GM18519 (cell line): Measurements from ENCODE around the gene MOB3C.

Source experiments
- ATAC-seq: cut with Tn5 transposase; IDR thresholded peaks from one replicate; pipeline ENCODE4 v1.9.1; 2021; ENCODE audit warnings: mild to moderate bottlenecking, moderate library complexity; ENCODE audit not compliant: unreplicated experiment, low FRiP score

Gene MOB3C

DNA sequence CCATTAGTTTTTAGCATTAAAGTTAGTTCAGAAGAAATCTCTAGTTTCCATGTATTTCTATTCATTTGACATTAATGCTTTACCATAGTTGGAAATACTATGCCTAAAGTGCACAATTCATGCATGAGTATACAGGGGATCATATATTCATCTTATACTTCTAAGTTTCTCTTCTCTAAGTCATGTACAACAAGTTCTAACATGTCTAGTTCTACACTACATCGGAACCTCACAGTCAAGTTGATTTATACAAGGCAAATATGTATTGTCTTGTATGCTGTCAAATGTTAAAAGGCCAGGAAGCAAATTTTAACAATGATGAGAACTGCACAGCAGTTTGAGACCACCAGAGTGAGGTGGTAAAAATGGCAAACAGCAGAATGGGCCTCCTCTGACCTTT lies 22.9 kb upstream of the MOB3C start:
- no peak for ATAC-seq

DNA sequence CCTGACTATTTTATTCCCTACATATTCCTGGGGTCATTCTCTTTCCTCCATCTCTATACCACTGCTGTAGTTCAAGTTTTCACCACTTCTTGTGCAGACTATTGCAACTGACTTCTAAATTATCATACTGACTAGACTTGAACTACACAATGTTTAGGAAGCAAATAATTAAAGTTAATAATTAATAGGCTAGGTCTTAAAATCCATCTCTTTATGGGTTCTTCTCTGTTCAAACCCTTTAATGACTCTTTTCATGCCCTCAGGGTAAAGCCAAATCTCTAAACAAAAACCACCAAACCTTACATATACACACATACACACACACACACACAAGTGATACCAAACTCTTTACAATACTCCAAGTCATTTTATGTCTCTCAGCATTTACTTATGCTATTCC lies 22.3 kb upstream of the MOB3C start:
- ATAC-seq, result no peak

DNA sequence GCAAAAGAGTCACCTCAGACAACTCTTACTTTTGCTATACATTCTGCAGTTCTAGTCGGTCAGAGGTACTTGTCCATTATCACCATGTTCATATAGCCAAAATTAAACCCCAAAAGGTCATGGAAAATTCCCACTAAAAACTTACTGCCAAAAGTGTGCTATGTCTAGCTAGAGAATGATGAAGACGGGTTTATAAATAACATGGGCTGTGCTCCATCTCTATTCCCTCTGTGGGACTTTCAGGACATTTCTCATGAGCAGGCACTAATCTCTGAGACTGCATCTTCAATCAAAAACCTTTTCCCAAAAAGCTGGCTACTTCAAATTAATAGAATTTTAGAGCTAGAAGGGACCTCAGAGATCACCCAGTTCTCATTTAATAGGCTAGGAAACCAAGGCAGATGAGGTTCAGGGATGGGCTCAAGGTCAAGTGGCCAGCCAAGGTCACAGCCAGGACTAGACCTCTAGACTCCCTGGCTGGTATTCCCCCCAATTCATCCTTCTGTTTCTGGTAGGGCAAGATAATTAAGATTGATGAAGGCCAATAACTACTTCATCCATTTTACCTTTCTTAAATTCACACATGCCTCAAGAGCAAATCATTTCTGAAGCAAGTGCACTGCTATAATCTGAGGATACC lies 21.0 kb upstream of the MOB3C start:
- no peak for ATAC-seq

DNA sequence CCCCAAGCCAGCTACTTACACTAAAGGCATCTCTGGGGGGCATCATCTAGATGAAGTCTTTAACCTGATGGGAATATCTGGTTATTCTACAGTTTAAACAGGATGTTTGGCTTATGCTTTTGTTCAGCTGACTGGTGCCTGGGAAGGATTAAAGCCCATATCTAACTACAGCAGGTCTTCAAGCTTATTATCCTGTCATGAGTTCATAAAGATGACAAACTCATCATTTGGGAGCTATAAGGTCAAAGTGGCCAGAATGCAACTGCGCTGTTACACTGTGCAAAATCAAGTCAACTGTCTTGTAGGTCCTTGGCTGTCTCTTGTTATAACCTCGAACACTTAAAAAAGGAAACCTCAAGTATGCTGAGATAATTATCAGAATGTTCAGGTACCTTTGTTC lies 18.6 kb upstream of the MOB3C start:
- ATAC-seq, result no peak

DNA sequence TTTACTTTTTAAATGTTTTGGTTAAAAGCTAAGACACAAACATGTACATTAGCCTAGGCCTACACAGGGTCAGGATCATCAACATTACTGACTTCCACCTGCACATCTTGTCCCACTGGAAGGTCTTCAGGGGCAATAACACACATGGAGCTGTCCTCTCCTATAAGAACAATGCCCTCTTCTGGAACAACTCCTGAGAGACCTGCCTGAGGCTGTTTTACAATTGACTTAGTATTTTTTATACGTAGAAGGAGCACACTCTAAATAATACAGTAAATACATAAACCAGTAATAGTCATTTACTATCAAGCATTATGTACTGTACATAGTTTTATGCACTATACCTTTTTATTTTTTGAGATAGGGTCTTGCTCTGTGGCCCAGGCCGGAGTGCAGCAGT lies 14.1 kb upstream of the MOB3C start:
- ATAC-seq, result no peak

DNA sequence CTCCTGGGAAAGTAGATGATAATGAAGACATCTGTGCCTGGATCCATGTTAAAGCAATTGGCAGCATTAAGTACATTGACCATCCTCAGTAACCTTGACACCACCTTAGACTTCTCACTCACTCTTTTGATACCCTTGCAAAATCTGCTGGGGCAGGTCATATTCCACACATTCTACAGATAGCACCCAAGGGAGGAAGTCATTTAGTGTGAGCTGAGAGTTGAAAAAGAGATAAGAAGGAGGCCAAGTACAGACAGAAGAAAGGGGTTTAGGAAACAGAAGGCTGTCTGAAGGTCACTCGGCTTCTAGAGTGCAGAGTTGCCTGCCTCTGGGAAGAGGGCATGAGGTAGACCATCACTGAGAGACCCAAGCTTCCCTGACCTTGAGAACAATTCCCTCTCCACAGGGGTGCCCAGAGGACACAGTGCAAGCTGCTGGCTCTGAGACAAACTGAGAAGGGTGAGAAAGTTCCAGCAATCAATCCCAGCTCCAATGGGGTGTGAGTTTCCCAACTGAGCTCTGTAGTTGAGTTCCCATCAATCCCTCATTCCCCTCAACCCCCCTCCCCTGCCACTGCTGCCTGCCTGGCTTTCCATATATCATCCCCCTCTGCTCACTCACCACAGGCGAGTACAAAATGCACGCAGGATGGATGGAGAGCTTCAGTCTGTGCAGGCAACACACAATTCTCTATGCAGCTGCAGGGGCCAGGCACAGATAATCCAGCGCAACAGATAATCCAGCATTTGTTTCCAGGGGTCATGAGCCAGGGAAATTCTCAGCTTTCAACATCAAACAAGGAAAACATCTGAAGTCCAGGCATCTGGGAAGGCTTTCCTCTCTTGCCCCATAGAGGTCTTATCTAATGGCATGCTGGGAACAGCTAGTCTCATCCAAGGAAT lies 7.4 kb upstream of the MOB3C start:
- no peak for ATAC-seq

DNA sequence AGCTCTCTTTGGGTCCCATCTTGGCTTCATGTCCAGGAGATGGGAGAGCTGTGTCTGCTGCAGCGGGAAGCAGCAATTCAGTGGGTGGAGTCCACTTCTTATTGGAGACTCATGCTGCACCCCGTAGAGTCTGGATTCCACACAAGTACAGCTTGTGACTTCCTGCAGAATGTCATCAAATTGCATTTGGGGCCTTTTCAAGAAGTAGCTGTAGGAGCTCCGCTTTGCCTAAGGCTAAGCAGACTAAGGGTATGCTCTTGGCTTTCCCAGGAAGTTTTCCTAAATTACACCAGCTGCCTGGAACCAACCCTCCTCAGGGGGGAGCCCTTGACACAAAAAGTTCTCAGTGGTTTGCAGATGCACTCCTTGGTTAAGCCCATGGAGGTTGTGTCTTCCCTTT lies 5.7 kb upstream of the MOB3C start:
- no peak for ATAC-seq

DNA sequence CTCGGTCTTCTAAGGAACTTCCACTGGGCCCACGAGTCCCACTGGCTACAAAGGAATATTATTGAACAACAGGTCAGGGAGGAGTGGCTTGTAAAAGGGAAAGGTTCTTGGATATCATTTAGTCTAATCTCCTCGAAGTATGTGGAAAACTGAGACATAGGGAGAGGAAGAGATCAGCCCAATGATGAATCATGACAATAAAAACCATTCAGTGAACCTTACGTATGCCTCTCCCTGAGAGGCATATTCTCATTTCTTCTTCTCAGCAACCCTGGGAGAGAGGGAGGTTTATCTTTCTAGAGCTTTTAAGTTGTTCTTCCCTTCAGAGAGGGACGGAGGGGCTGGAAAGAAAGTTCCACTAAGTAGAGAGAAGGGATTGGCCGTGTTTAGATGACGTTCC lies 5.3 kb upstream of the MOB3C start:
- no peak for ATAC-seq

DNA sequence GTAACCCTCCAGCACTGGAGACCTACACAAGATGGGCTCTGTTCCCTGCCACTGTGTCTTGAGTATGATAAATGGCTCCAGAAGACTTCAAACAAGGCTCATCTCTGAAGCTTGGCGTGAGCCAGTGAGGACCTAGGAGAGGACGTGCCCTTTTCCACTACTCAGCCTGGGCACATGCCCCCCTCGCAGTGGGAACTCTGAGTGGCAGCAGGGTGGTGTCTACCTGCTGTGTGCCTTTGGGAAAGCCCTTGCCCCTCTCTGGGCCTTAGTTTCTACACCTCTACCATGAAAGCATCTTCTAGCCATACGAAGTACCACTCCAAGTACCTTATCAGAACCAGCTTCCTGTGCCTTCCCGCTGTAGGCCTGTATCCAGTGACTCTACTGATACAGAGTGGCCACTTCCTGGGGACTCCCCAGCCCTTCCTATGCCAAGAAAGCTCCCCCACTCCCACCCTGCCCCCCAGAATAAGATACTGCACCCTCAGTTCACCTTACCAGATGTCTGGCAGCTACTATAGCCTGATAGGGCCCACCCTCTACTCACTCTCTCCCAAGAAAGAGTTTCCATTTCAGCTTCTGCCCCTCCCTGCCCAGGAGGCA lies 3.1 kb upstream of the MOB3C start:
- ATAC-seq, result no peak

DNA sequence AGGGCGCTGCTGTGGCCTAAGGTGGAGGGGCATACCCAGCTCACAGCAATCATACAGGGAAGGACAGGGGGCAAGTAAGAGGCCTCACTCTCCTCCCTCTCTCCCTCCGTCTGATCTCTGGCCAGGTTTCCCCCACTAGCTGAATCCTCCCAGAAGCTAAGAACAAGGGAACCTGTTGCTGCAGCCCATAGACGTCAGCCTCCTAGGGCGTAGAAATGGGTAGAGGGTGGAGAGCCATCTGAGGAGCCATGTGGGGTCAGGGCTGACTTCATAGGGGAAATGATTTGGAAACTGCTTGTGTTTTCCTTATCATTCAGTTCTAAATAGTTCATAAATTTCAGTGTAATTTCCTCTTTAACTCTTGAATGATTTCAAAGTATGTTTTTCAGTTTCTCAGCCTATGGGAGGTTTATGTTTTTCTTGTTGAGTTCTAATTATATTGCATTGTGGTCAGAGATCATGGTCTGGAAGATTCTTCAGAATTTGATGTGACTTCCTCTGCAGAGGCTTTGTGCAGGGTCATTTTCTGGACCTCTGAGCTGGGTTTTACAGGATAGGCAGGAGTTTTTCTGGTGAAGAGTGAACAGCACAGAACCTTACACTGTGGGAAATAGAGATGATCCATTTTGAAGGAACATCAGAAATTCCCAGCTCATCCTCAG lies 2.3 kb upstream of the MOB3C start:
- no peak for ATAC-seq

DNA sequence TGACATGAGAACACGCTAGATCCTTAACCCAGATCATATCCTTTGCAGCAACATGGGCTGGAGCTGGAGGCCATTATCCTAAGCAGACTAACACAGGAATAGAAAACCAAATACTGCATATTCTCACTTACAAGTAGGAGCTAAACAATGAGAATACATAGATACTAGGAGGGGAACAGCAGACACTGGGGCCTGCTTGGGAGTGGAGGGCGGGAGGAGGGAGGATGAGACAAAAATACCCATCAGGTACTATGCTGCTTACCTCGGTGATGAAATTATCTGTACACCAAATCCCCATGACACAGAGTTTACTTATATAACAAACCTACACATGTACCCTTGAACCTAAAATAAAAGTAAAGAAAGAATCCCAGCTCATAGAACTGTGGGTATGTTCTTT lies 1.2 kb upstream of the MOB3C start:
- ATAC-seq, result no peak

DNA sequence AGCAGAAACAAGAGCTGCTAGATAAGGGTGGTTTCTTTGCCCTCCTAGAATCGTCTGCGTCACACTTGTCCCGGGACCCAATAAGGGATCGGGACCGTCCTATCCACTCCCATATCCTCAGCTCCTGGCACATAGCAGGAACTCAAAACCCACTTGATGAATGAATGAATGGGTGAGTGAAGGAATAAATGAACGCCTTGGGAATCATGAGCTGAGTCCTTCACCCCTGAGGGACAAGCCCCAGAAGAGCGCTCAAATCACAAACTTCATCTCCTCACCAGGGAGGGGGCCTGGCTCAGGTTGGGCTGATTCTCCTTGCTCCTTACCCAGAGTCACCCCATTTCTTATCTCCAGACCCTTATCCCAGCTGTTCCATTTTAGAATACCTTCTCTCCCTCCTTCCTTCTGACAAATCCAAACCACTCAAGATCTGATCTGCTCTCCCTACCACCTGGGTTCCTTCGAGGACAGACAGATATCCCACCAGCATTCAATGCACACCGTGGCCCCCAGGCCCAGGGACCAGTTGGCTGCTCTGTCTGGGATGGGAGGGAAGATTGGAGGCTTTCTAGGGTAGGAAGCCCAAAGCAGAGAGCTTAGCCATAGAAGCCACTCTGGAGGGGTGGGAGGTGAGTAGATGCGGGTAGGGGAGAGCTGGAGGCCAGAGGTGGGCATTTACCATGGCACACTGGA lies 643 bp upstream of the MOB3C start:
- no peak for ATAC-seq

DNA sequence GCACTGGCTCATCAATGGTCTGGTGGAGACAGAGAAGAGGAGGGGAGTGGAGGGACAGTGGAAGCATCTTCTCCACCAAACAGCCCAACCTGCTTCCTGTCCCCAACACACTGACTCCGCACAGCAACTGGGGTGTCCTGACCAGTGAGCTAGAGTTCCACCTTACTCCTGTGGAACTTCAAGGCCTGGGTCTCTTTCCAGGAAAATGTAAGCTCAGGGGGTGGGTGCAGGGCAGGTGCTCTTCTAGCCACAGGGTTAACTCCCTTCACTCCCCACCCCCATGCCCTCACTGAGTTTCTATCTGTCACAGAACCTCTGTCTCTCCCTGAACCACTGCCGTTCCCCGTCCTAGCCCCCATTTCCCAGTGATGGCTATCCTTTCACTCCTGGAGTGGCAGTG lies 876 bp downstream of the MOB3C start:
- no peak for ATAC-seq

DNA sequence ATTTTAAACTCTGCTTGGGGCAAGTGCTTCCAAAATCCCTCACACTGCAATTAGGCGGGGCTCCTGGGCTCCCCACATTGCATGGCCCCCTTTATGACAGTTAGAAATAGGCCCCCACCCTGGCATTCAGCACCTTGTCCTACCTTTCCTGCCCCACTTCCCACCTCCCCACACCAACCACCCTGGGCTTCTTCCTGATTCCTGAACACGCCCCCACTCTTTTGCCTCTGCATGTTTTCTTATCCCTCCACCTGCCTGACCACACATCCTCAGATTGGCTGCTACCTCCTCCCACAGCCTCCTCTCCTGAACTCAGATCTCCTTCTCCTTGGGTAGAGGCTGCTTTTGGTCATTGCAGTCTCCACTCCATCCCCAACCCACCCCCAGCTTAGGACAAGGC lies 1.5 kb downstream of the MOB3C start:
- no peak for ATAC-seq

DNA sequence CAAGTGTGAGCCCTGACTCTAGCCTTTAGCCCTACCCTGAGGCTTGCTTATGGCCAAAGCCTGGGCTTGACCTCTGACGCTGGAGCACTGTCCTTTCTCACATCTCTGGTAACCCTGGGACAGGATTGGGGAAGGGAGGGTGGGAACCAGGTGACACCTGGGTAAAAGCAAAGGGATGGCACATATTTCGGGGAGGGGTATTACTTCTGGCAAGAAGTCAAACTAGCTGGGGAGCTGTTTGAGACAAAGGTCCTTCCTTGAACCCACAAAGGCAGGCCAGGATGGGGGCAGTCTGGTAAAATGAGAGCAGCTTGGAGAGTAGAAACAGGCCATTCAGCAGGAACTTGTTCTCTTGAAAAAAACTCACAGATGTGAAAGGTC lies 2.0 kb downstream of the MOB3C start:
- no peak for ATAC-seq

DNA sequence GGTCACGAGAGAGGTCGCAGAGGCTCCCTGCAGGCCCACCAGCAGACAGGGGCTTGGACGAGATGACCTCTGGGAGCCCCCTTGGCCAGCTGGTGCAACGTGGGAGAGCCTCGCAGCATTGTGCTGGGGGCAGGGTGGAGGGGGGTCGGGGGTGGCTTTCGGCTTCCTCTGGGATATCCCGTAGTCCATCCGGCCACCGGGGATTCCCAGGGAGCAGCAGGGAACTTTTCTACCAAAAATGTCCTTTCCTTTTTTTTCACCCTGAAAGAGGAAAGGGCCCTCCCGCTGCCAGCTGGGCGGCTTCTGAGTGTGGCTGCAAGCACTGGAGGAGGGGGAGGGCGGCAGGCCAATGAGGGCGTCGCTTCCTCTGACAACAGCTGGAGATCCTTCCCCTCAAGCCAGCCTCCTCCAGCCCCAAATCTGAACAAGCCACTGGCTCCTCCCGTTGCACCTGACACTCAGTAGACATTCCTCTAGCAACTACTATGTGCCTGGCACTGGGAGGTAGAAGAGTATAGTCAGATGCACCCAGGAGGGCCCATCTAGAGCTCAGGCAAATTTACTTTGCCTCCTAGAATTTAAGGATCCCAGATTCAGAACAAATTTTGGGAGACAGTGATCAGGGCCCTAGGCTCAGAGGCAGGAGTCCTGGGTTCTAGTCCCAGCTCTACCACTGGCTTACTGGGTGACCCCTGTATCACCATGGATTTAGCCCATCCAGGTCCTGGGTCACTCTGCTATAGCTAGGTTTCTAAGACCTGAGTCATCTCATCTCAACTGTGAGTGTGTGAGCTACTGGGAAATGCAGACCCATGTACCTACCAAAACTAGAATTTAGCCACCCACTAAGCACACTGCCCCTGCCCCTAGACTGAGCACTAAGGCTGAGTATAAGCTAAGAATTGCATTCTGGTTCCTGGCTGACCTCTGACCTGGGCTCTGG lies 2.7 kb downstream of the MOB3C start:
- ATAC-seq, result no peak

DNA sequence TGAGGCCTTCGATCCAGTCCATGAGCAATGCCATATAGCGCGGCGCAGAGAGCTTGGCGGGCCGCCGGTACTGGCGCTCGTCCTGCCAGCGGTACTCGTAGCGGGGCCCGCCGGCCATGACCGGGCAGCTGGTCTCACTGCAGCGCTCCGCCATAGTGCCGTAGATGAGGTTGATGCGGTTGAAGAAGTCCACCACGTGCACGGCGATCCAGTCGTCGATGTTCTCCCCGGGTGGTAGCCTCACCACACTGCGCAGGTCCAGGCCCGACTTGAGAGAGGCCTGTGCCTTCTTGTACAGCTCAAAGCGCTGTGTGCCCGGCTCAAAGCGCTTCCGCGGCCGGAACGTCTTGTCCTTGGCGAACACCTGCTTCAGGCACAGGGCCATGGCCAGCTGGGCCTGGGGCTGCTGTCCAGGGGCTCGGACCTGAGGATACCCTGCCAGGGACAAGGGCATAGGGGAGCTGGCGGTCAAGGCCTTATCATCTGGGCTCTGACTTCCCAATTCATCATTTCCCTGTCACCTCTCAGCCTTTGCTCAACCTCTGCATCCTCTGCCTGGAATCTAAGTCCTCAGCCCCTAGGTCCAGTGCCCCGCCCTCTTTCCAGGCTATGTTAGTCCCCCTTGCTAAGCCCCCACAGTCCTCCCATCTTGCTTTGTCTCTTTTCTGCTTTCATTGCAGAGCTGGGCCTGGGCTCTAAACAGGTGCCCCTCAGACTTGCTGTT lies 3.5 kb downstream of the MOB3C start:
- no peak for ATAC-seq

DNA sequence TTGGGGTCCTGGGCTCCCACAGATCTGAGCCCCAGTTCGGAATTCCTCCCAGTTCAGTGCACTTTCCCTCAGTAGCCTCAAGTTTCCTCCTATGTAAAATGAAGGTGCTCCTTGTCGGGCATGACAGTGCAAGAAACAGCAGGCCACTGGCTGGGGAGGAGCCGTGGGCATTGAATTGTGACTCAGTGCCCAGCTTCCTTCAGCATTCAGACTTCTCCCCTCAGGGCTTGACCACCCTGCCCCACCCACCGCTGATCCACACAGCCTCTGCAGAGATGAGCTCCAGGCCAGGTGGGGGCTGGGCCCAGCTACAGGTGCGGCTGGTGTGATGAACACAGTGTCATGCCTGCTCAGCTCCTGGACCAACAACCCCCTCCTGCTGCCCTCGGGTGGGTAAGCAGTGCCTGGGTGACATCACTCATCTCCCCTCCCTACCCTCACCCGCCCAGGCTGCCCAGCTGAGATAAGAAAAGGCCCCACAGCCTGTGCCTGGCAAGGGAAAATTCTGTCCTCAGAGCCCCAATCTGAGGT lies 4.9 kb downstream of the MOB3C start:
- ATAC-seq, result no peak
